ENCODE results near the gene CMTM4. TPM values are rescaled to one million over a fixed set of nuclear protein-coding genes. Genes with fewer than 3 reads are reported as not detected.
A peak's percentile ranks its signal among the peaks of the same experiment; 100 is the strongest.

Gene CMTM4
- total RNA-seq, 1 donor from 2014 or later: 11.3 TPM

DNA sequence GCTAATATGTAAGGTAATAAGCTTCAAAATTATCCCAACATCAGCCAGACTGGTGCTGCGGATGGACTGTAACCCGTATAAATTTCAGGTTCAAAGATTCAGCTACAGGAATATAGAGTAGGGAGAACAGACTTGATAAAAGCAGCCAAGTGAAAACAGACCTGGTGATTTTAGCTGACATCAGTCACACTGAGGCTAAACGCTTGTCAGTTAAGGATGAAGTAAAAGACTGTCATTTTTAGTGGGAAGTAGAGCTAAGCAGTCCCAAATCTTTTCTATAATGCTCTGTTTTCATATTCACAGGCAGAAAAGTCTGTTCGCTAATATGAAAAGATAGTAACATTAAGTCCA is 35.4 kb downstream of the CMTM4 start:
- TF ChIP-seq, protein P1, sequence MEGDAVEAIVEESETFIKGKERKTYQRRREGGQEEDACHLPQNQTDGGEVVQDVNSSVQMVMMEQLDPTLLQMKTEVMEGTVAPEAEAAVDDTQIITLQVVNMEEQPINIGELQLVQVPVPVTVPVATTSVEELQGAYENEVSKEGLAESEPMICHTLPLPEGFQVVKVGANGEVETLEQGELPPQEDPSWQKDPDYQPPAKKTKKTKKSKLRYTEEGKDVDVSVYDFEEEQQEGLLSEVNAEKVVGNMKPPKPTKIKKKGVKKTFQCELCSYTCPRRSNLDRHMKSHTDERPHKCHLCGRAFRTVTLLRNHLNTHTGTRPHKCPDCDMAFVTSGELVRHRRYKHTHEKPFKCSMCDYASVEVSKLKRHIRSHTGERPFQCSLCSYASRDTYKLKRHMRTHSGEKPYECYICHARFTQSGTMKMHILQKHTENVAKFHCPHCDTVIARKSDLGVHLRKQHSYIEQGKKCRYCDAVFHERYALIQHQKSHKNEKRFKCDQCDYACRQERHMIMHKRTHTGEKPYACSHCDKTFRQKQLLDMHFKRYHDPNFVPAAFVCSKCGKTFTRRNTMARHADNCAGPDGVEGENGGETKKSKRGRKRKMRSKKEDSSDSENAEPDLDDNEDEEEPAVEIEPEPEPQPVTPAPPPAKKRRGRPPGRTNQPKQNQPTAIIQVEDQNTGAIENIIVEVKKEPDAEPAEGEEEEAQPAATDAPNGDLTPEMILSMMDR (IDR thresholded peaks at IDR 0.05; ENCODE audit: borderline replicate concordance): no peak
- DNase-seq: no peak
- no peaks in the 10 kb centered on the region for H3K27me3 ChIP-seq (ENCODE audit: low read depth)
- intact Hi-C loops (cut with micrococcal nuclease): no loop called here
- H3K4me3 ChIP-seq: no peak overlapping the region
- peaks cover 30% of the 10 kb centered on the region for H3K4me1 ChIP-seq
- no peaks in the 10 kb centered on the region for H3K9me3 ChIP-seq (replicated peaks)
- peak overlapping the region; percentile 73 for H3K27ac ChIP-seq (replicated peaks)
- H3K36me3 ChIP-seq: no peaks in the 10 kb centered on the region

DNA sequence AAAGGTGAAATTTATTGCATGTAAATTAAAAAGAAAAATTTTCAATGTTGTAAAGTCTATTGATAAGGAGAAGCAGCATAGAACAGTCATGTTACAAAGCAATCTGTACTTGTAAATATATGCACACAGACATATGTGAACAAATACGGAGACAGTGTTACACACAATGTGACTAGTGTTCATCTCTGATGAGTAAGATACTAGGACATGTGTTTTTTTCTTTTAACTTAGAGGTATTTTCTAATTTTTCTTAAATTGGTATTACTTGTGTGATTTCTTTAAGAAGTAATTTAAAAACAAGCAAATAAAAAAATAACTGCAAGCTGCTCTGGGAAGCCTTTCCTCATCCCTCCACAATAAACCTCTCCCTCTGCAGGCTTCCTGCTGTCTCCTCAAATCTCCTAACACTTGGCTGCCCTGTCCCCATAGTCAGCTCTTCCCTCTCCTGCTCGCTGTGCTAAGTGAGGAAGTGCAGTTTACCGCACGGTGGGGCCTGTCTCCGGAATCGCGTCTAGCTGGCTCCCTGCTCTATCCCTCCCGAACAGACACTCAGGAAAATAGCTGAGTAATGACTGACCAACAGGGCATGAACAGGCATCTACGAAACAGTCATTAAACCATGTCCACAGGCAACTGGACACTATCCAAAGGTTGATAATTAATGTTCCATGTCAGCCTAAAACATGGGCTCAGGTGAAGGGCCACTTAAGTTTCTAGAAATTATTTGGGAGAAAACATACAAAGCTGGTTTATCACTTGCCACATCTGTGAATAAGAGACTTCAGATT is 35.9 kb downstream of the CMTM4 start:
- TF ChIP-seq, protein P1 (IDR thresholded peaks at IDR 0.05; ENCODE audit: borderline replicate concordance): peak; percentile 40
- intact Hi-C loops (cut with micrococcal nuclease): no loop called here
- Histone ChIP-seq H3K27ac (replicated peaks) (peak overlapping the region; percentile 73), H3K27me3 (ENCODE audit: low read depth) (no peaks in the 10 kb centered on the region), H3K4me3 (no peak overlapping the region), H3K4me1 (peaks cover 30% of the 10 kb centered on the region), H3K9me3 (replicated peaks) (no peaks in the 10 kb centered on the region), H3K36me3 (no peaks in the 10 kb centered on the region)
- DNase-seq: peak; percentile 60

DNA sequence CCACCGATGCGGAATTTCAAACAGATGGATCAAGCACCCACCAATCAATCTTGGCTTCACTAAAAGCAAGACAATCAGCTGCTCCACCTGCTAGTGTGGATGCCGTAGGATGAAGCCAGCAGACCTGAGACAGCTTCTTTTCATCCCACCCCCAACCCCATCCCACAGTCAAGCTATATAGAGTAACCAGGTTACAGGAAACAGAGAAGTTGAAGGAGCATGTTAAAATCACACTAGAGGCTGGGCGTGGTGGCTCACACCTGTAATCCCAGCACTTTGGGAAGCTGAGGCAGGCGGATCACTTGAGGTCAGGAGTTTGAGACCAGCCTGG is 37.7 kb downstream of the CMTM4 start:
- Histone ChIP-seq H3K27ac (replicated peaks) (no peak overlapping the region), H3K36me3 (no peaks in the 10 kb centered on the region), H3K4me1 (peaks cover 30% of the 10 kb centered on the region), H3K27me3 (ENCODE audit: low read depth) (no peaks in the 10 kb centered on the region), H3K4me3 (no peak overlapping the region), H3K9me3 (replicated peaks) (no peaks in the 10 kb centered on the region)
- intact Hi-C loops (cut with micrococcal nuclease): no loop called here
- no peak for DNase-seq
- TF ChIP-seq, protein P1 (IDR thresholded peaks at IDR 0.05; ENCODE audit: borderline replicate concordance): no peak

DNA sequence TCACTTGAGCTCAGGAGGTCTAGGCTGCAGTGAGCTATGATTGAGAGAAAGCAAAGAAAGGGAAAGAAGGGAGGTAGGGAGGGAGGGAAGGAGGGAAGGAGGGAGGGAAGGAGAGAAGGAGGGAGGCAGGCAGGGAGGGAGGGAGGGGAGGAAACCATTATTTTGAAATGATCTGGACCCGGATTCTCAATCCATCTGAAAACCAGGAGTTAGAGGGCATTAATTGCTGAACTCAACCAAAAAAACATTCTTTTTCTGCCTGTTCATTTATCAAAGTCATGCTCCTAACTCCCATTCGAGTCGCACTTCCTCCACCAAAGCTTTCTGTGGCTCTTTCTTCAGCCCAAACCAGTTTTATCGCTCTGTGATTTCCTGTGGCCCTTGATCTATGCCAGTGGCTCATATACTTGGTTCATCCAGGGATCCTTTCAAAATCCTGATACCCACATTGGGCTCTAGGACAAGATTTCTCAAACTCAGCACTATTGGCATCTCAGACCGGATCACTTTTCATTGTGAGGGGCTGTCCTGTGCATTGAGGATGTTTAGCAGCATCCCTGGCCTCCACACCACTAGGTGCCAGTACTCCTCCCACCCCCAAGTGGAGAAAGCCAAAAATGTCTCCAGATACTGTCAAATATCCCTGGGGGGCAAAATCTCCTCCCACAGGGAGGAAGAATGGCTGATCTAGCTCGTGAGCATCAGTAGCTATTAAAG is 38.2 kb downstream of the CMTM4 start:
- TF ChIP-seq, protein P1 (IDR thresholded peaks at IDR 0.05; ENCODE audit: borderline replicate concordance): no peak
- Histone ChIP-seq H3K27ac (replicated peaks) (no peak overlapping the region), H3K9me3 (replicated peaks) (no peaks in the 10 kb centered on the region), H3K4me1 (peaks cover 30% of the 10 kb centered on the region), H3K27me3 (ENCODE audit: low read depth) (no peaks in the 10 kb centered on the region), H3K4me3 (no peak overlapping the region), H3K36me3 (no peaks in the 10 kb centered on the region)
- no peak for DNase-seq
- intact Hi-C loops (cut with micrococcal nuclease): no loop called here

DNA sequence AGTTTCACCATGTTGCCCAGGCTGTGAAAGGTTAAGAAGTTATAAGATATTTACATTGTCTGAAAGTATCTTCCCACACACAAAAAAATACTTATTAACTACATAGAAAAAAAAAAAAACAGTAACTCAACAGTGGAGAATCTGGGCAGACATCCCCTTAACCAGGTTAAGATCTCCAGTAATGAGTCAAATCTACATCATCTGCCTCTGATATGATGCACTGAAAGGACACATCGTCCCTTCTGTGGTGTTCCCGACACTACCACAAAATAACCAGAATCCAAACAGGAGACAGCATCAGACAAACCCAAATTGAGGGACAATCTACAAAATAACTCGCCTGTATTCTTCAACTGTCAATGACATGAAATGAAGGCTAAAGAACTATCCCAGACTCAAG is 40.0 kb downstream of the CMTM4 start:
- Histone ChIP-seq H3K36me3 (no peaks in the 10 kb centered on the region), H3K9me3 (replicated peaks) (no peaks in the 10 kb centered on the region), H3K27me3 (ENCODE audit: low read depth) (no peaks in the 10 kb centered on the region), H3K4me1 (peaks cover 23% of the 10 kb centered on the region), H3K4me3 (no peak overlapping the region), H3K27ac (replicated peaks) (no peak overlapping the region)
- DNase-seq: no peak
- intact Hi-C loops (cut with micrococcal nuclease): no loop called here
- TF ChIP-seq, protein P1 (IDR thresholded peaks at IDR 0.05; ENCODE audit: borderline replicate concordance): no peak

Measured in left ventricle myocardium inferior (tissue), 1 donor.